Breast epithelium (tissue), 4 donors: ENCODE measurements around the gene PLCXD1. TPM values are rescaled to one million over a fixed set of nuclear protein-coding genes. Genes with fewer than 3 reads are reported as not detected.
A peak's percentile ranks its signal among the peaks of the same experiment; 100 is the strongest.

Source experiments
- DNase-seq, 2 donors: peaks; one replicate each; pipeline ENCODE4 v3.0.0-alpha.2; 2019; ENCODE audit warnings: low spot score in 2 of 2
- H3K27ac ChIP-seq, 2 donors: fragments of 200-600 bp; sonication (generic) in 1 of 2; one replicate each; pipeline ENCODE4 v1.5.1; 2016 to 2019; ENCODE audit warnings: mild to moderate bottlenecking in 1 of 2
- H3K27me3 ChIP-seq, 2 donors: fragments of 200-600 bp; sonication (generic) in 1 of 2; one replicate each; pipeline versions ENCODE4 v1.5.1 to v1.6.0; 2017 to 2019; ENCODE audit warnings: control low read depth in 1 of 2, mild to moderate bottlenecking in 1 of 2
- H3K36me3 ChIP-seq: fragments of 200-600 bp; one replicate; pipeline ENCODE4 v1.5.1; 2019
- H3K4me1 ChIP-seq, 2 donors: fragments of 200-600 bp; sonication (generic); one replicate each; pipeline ENCODE4 v1.5.1; 2016 to 2019; ENCODE audit warnings: control low read depth in 1 of 2
- H3K4me3 ChIP-seq, 3 donors: fragments of 200-600 bp; sonication (generic); 1 replicate in 2 of 3; 2 replicates in 1 of 3; pipeline ENCODE4 v1.5.1; 2016 to 2019; ENCODE audit warnings: mild to moderate bottlenecking in 3 of 3, moderate library complexity in 2 of 3
- H3K9me3 ChIP-seq, 2 donors: fragments of 200-600 bp; sonication (generic) in 1 of 2; one replicate each; pipeline ENCODE4 v1.5.1; 2016 to 2019; ENCODE audit warnings: control low read depth in 1 of 2
- POLR2A ChIP-seq: fragments of 450-650 bp; IDR thresholded peaks from one replicate; pipeline ENCODE4 v1.6.1; 2016; ENCODE audit warnings: antibody characterized with exemption, mild to moderate bottlenecking, moderate library complexity
- POLR2AphosphoS5 ChIP-seq, 3 donors: sonication (generic); formaldehyde crosslinking; IDR thresholded peaks; one replicate each; pipeline ENCODE4 v1.6.1; 2017; ENCODE audit warnings: antibody characterized with exemption in 3 of 3
- intact Hi-C: fragments of 100-400 bp; cut with DNase I; formaldehyde crosslinking; loops from one replicate; pipeline ENCODE4 v1.15.1; 2023; ENCODE audit warnings: low total_unique reads
- total RNA-seq, 3 donors: library from RNA; depleted of rRNA; stranded (reverse); fragments of >200 nt; gene quantifications; one replicate each; pipeline ENCODE4 v1.1.0, GENCODE V29; 2016
- TF ChIP-seq, protein P1 (sequence below), 3 donors: fragments of 450-650 bp; IDR thresholded peaks; one replicate each; pipeline ENCODE4 v1.5.1; 2016 to 2017; ENCODE audit warnings: antibody characterized with exemption in 3 of 3, mild to moderate bottlenecking in 3 of 3, moderate library complexity in 3 of 3

PLCXD1 gene
- total RNA-seq, 3 donors from 2014 or later: 10.5 to 15.5 (median 12.3) TPM

DNA sequence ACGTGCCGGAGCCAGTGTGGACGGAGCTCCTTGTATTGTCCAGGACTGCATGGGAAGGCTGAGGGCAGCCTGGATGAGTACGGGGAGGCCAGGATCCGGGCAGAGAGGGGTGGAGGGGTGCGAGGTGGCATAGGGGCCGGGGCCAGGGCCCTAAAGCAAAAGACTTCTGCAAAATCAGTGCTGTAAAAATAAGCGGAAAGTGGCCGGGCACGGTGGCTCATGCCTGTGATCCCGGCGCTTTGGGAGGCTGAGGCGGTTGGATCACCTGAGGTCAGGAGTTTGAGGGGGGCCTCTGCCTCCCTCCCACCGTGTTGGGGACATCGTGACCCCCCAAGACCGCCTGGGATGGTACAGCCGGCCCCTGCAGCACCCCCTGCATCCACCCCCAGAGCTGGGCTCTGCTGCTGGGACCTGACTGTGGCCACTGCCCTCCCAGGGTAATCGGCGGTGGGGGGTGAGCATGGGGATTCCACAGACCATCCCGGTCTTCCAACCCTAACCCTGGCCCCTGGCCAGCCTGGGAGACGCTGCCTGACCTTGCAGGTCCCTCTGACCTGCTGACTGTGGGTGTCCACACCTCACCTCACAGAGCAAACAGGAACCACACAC, 23.4 kb upstream of the PLCXD1 start:
- no peaks in the 10 kb centered on the region for H3K4me1 ChIP-seq

DNA sequence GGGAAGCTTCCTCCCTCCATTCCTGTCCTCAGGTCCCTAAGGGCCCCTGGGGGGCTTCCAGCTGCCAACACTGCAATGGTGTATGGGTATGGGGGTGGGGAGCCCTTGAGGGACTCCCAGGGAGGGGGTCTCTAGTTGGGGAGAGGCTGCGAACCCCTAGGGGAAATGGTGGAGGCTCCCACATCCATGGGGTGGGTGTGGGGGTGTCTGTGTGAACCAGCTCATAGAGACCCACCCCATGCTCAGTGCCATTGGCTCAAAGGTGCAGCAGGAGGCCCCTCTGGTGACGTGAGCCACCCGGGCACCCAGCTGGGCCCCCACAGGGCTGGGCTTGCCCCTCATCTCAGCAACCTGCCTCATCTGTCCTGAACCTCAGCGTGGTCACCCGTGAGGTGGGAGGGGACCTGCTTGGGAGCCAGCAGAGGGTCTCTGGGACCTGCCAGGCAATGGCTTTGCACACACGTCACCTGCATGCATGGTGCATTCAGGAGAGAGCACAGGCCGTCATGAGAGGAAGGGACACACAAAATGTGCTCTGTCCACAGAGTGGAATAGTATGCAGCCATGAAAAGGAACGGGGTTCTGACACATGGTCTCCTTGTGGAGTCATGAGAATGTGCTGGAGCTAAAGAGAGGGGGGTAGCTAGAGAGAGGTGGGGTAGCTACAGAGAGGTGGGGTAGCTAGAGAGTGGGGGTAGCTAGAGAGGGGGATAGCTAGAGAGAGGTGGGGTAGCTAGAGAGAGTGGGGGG, 22.7 kb upstream of the PLCXD1 start:
- no peaks in the 10 kb centered on the region for H3K9me3 ChIP-seq
- no peaks in the 10 kb centered on the region for H3K36me3 ChIP-seq
- intact Hi-C loops: no loop called here
- no peak overlapping the region for H3K4me3 ChIP-seq
- H3K27ac ChIP-seq: no peak overlapping the region
- TF ChIP-seq POLR2A (no peak), POLR2AphosphoS5 (IDR thresholded peaks at IDR 0.05) (no peak)
- TF ChIP-seq, protein P1, sequence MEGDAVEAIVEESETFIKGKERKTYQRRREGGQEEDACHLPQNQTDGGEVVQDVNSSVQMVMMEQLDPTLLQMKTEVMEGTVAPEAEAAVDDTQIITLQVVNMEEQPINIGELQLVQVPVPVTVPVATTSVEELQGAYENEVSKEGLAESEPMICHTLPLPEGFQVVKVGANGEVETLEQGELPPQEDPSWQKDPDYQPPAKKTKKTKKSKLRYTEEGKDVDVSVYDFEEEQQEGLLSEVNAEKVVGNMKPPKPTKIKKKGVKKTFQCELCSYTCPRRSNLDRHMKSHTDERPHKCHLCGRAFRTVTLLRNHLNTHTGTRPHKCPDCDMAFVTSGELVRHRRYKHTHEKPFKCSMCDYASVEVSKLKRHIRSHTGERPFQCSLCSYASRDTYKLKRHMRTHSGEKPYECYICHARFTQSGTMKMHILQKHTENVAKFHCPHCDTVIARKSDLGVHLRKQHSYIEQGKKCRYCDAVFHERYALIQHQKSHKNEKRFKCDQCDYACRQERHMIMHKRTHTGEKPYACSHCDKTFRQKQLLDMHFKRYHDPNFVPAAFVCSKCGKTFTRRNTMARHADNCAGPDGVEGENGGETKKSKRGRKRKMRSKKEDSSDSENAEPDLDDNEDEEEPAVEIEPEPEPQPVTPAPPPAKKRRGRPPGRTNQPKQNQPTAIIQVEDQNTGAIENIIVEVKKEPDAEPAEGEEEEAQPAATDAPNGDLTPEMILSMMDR (IDR thresholded peaks at IDR 0.05): no peak
- no peaks in the 10 kb centered on the region for H3K4me1 ChIP-seq
- no peak for DNase-seq
- peaks cover 0 to 16% of the 10 kb centered on the region in 2 donors for H3K27me3 ChIP-seq

More for the DNA sequence above, 23.4 kb upstream of the PLCXD1 start:
- no peaks in the 10 kb centered on the region for H3K9me3 ChIP-seq
- H3K4me3 ChIP-seq: no peak overlapping the region
- H3K36me3 ChIP-seq: no peaks in the 10 kb centered on the region
- intact Hi-C loops: no loop called here
- H3K27ac ChIP-seq: no peak overlapping the region
- peaks cover 0 to 16% of the 10 kb centered on the region in 2 donors for H3K27me3 ChIP-seq
- DNase-seq: peak in 1 of 2 donors; percentile 11
- TF ChIP-seq POLR2A (no peak), POLR2AphosphoS5 (IDR thresholded peaks at IDR 0.05) (no peak)
- TF ChIP-seq, protein P1 (IDR thresholded peaks at IDR 0.05): no peak

- Histone ChIP-seq H3K4me1 (no peaks in the 10 kb centered on the region), H3K9me3 (no peaks in the 10 kb centered on the region), H3K27ac (no peak overlapping the region), H3K4me3 (no peak overlapping the region), H3K27me3 (peaks cover 0 to 16% of the 10 kb centered on the region in 2 donors), H3K36me3 (no peaks in the 10 kb centered on the region)
- peak in 1 of 2 donors; percentile 13 for DNase-seq
- TF ChIP-seq POLR2A (no peak), POLR2AphosphoS5 (IDR thresholded peaks at IDR 0.05) (no peak)
- TF ChIP-seq, protein P1 (IDR thresholded peaks at IDR 0.05): no peak
- intact Hi-C loops: no loop called here
Observed at GRCh38 chrX:259692-260355, 21.4 kb upstream of the PLCXD1 start.

DNA sequence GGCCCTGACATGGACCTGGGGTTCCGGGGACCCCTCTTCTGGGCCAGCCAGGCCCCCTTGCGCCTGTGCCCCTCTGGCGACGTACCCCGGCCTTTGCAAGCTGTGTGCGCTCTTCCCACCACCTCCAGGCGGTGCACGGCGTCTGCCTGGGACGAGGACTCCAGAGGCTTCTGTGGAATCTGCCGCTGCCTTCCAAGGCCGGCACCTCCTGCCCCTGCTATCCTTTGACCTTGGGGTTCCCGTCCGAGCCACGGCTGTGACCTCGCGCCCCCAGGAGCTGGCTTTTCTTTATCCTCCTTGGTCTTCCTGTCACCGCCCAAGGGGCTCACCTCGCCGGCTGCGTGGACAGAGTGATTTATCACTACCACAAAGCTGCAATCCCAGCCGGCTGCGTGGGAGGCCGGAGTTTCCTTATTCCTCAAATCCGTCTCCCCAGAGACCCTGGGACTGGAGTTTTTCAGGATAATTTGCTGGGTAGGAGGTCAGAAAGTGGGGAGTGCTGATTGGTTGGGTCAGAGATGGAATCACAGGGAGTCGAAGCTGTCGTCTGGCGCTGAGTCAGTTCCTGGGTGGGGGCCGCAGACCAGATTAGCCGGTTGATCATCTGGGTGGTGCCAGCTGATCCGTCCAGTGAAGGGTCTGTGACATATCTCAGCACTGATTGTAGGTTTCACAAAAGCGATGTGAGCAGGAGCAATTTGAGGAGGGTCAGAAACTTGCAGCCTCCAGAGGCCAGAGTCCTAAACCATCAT, 19.8 kb upstream of the PLCXD1 start:
- H3K4me3 ChIP-seq: no peak overlapping the region
- no peak overlapping the region for H3K27ac ChIP-seq
- peaks cover 0 to 16% of the 10 kb centered on the region in 2 donors for H3K27me3 ChIP-seq
- H3K4me1 ChIP-seq: no peaks in the 10 kb centered on the region
- TF ChIP-seq POLR2AphosphoS5 (IDR thresholded peaks at IDR 0.05): no peak
- TF ChIP-seq, protein P1 (IDR thresholded peaks at IDR 0.05): no peak
- TF ChIP-seq POLR2A: no peak
- H3K9me3 ChIP-seq: no peaks in the 10 kb centered on the region
- peak in 1 of 2 donors; percentile 10 for DNase-seq
- no peaks in the 10 kb centered on the region for H3K36me3 ChIP-seq
- intact Hi-C loops: no loop called here
